IMR-90 (cell line): Measurements from ENCODE around the gene SEPTIN5. TPM values are rescaled to one million over a fixed set of nuclear protein-coding genes. Genes with fewer than 3 reads are reported as not detected.
A peak's percentile ranks its signal among the peaks of the same experiment; 100 is the strongest.

ENCODE experiments used
- ATAC-seq: fragments of 200-7000 bp; cut with Tn5 transposase; 2 replicates; pipeline ENCODE4 v1.9.1; 2020; ENCODE audit warnings: low read depth, mild to moderate bottlenecking, moderate library complexity
- BruUV-seq: library from RNA; stranded (reverse); fragments of 400-500 nt; replicated peaks from 2 replicates; lab custom pipeline; 2021; lab: Mats Ljungman, UMichigan
- CTCF ChIA-PET: fragments of 300-600 bp; formaldehyde crosslinking; extraction: SDS; loops from one replicate; lab custom pipeline; 2021; ENCODE audit warnings: antibody characterized with exemption; lab: Yijun Ruan, JAX
- POLR2A ChIA-PET: fragments of 300-600 bp; sonication (Branson Sonifier 250); formaldehyde crosslinking; loops from one replicate; lab custom pipeline; 2022; ENCODE audit warnings: antibody characterized with exemption; ENCODE audit not compliant: unreplicated experiment; lab: Charles Lee
- DNase-seq: peaks from one replicate; pipeline ENCODE4 v3.0.0; 2013
- H2AFZ ChIP-seq: replicated peaks from 2 replicates; pipeline ENCODE3; 2013; ENCODE audit warnings: low read length, mild to moderate bottlenecking; ENCODE audit not compliant: poor library complexity
- H2AK5ac ChIP-seq: 2 replicates; pipeline ENCODE4 v1.6.1; 2013; ENCODE audit warnings: low read depth, low read length, inconsistent platforms
- H2AK9ac ChIP-seq: replicated peaks from 2 replicates; pipeline ENCODE3; 2013; ENCODE audit warnings: mild to moderate bottlenecking, low read depth, low read length, moderate library complexity; ENCODE audit not compliant: poor library complexity
- H2BK120ac ChIP-seq: 2 replicates; pipeline ENCODE4 v1.6.1; 2013; ENCODE audit warnings: low read depth, low read length, inconsistent platforms
- H2BK15ac ChIP-seq: 3 replicates; pipeline ENCODE4 v1.6.1; 2013; ENCODE audit warnings: low read depth, low read length, inconsistent platforms
- H2BK20ac ChIP-seq: 2 replicates; pipeline ENCODE4 v1.6.1; 2013; ENCODE audit warnings: low read depth, mild to moderate bottlenecking, inconsistent platforms, low read length, moderate library complexity
- H2BK5ac ChIP-seq: 2 replicates; pipeline ENCODE4 v1.6.1; 2013; ENCODE audit warnings: mild to moderate bottlenecking, low read depth, low read length, inconsistent platforms; ENCODE audit not compliant: poor library complexity, severe bottlenecking
- H3K14ac ChIP-seq: replicated peaks from 2 replicates; pipeline ENCODE4 v1.6.1; 2013; ENCODE audit warnings: low read depth, low read length, inconsistent platforms
- H3K18ac ChIP-seq: 2 replicates; pipeline ENCODE4 v1.6.1; 2013; ENCODE audit warnings: low read depth, low read length, control low read depth
- H3K23ac ChIP-seq: 2 replicates; pipeline ENCODE4 v1.6.1; 2013; ENCODE audit warnings: low read depth, low read length, inconsistent platforms
- H3K27ac ChIP-seq: 2 replicates; pipeline ENCODE4 v1.5.1; 2013; ENCODE audit warnings: mild to moderate bottlenecking, control low read depth, low read length; ENCODE audit not compliant: insufficient read depth
- H3K27me3 ChIP-seq: 2 replicates; pipeline ENCODE4 v1.6.1; 2013; ENCODE audit warnings: low read length; ENCODE audit not compliant: control insufficient read depth, insufficient read depth
- H3K36me3 ChIP-seq: 2 replicates; pipeline ENCODE4 v1.6.1; 2013; ENCODE audit warnings: low read length, mixed read lengths; ENCODE audit not compliant: control insufficient read depth, insufficient read depth
- H3K4ac ChIP-seq: 2 replicates; pipeline ENCODE4 v1.6.1; 2013; ENCODE audit warnings: low read depth, low read length, inconsistent platforms
- H3K4me1 ChIP-seq: 2 replicates; pipeline ENCODE4 v1.6.1; 2013; ENCODE audit warnings: low read length, mixed read lengths; ENCODE audit not compliant: control insufficient read depth, insufficient read depth
- H3K4me2 ChIP-seq: 2 replicates; pipeline ENCODE4 v1.6.1; 2013; ENCODE audit warnings: low read depth, mild to moderate bottlenecking, control low read depth, low read length, moderate library complexity
- H3K4me3 ChIP-seq: 2 replicates; pipeline ENCODE4 v1.5.1; 2013; ENCODE audit warnings: low read depth, mild to moderate bottlenecking, control low read depth, low read length, moderate library complexity; ENCODE audit not compliant: insufficient read depth
- H3K56ac ChIP-seq: 2 replicates; pipeline ENCODE4 v1.6.1; 2013; ENCODE audit warnings: low read length, inconsistent platforms; ENCODE audit not compliant: insufficient read depth; ENCODE audit errors: extremely low read depth
- H3K79me1 ChIP-seq, 2 experiments: 2 replicates each; pipeline ENCODE4 v1.6.1; 2013; ENCODE audit warnings: low read length in 2 of 2, inconsistent platforms in 1 of 2, low read depth in 1 of 2
- H3K9ac ChIP-seq: 2 replicates; pipeline ENCODE4 v1.6.1; 2013; ENCODE audit warnings: low read depth, low read length, control low read depth
- H3K9me1 ChIP-seq: 2 replicates; pipeline ENCODE4 v1.6.1; 2013; ENCODE audit warnings: low read length, inconsistent platforms; ENCODE audit not compliant: insufficient read depth
- H3K9me3 ChIP-seq: 2 replicates; pipeline ENCODE4 v1.6.1; 2013; ENCODE audit warnings: low read length; ENCODE audit not compliant: control insufficient read depth, insufficient read depth
- H4K20me1 ChIP-seq: 2 replicates; pipeline ENCODE4 v1.6.1; 2013; ENCODE audit warnings: low read length, inconsistent platforms; ENCODE audit not compliant: insufficient read depth
- H4K5ac ChIP-seq: 2 replicates; pipeline ENCODE4 v1.6.1; 2013; ENCODE audit warnings: mild to moderate bottlenecking, low read depth, low read length, control low read depth
- H4K8ac ChIP-seq, 2 experiments: 2 replicates each; pipeline ENCODE4 v1.6.1; 2013; ENCODE audit warnings: low read depth in 2 of 2, low read length in 2 of 2, control low read depth in 1 of 2, inconsistent platforms in 1 of 2
- H4K91ac ChIP-seq: 2 replicates; pipeline ENCODE4 v1.6.1; 2013; ENCODE audit warnings: low read depth, low read length, inconsistent platforms; ENCODE audit not compliant: insufficient read depth
- CHD1 ChIP-seq: IDR thresholded peaks from 2 replicates; pipeline ENCODE4 v1.6.1; 2012; ENCODE audit warnings: low read depth, low read length, improper control_type of control experiment
- WGBS, 2 experiments: methylation state at CpG; one replicate each; pipeline versions ENCODE4 v1.1.5 to v1.1.7; 2013; ENCODE audit warnings: missing lambda C conversion rate in 2 of 2; ENCODE audit not compliant: insufficient read length in 1 of 2; ENCODE audit errors: extremely low coverage in 2 of 2; 5-methylcytosine and 5-hydroxymethylcytosine counted together
- dilution Hi-C: fragments of 300-500 bp; cut with HindIII; formaldehyde crosslinking; loops from one replicate; pipeline ENCODE4 v1.14.3; 2018; ENCODE audit warnings: low sequenced_read_pairs; ENCODE audit not compliant: unreplicated experiment
- in situ Hi-C: fragments of 300-500 bp; cut with MboI; formaldehyde crosslinking; loops from 3 replicates; pipeline ENCODE4 v1.14.3; 2019; ENCODE audit warnings: low sequenced_read_pairs, inconsistent platforms, mixed read lengths
- intact Hi-C: fragments of 100-400 bp; cut with micrococcal nuclease; formaldehyde crosslinking; loops from 2 replicates; pipeline ENCODE4 v1.10.0; 2022
- polyA plus RNA-seq, 3 experiments: library from polyadenylated mRNA; depleted of rRNA; stranded (reverse); fragments of >200 nt; gene quantifications; 2 replicates each; pipeline ENCODE4 v1.2.3, GENCODE V29; 2012; ENCODE audit warnings: low replicate concordance in 1 of 3
- total RNA-seq: library from RNA; depleted of rRNA; stranded (reverse); fragments of >200 nt; gene quantifications from 2 replicates; pipeline ENCODE4 v1.2.3, GENCODE V29; 2012
- TF ChIP-seq, protein P1 (sequence below): fragments of 150-350 bp; IDR thresholded peaks from 2 replicates; pipeline ENCODE4 v1.6.1; 2016; ENCODE audit warnings: low read depth, mild to moderate bottlenecking, low read length, moderate library complexity, borderline replicate concordance

SEPTIN5 gene
- total and polyA plus RNA-seq, 2 of the 4 experiments (the other 2 are of a cell fraction), result 16.8 to 20.7 TPM

DNA sequence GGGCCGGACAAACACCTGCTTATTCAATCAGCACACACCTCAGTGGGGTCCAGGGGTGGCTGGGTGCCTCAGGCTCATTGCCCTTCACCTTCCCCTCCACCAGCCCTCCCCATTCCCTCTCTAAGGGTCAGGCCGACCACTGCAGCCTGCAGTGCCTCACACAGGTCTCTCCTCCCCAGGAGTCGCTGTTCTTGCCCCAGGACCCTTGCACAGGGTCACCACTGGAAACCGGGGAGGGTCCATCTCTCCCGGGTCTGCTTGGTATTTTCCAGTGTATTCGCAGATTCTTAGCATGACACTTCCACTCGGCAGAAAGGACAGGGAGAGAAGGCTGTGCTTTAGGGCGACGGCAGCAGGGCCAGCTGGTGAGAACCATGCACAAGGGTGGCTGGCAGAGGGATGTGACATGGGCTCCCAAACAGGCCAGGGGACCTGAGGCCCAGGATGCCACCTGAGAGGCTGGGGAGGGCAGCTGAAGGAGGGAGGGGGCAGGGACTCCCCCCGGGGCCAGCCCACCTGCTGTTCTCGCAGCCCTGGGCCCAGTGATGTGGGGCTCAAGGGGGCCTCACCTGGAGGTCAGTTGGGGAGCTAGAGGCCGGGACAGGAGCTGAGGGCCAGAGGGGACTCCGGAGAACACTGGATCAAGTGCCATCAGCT lies 30.2 kb downstream of the SEPTIN5 start:
- no peaks in the 10 kb centered on the region for H3K79me1 ChIP-seq
- no peaks in the 10 kb centered on the region; the same call in 1 of the 2 replicates for H4K20me1 ChIP-seq
- peak overlapping the region; percentile 3 for H2AK9ac ChIP-seq
- H2BK15ac ChIP-seq, result no peak overlapping the region
- H2BK120ac ChIP-seq, result no peak overlapping the region; the same call in 1 of the 2 replicates
- ATAC-seq, result no peak
- no peak overlapping the region for H3K23ac ChIP-seq
- no peak overlapping the region for H3K18ac ChIP-seq
- no peak overlapping the region for H2BK20ac ChIP-seq
- H3K4me3 ChIP-seq, result no peak overlapping the region
- intact Hi-C loops, result no loop called here
- H3K14ac ChIP-seq, result no peak overlapping the region
- H3K4me2 ChIP-seq, result no peak overlapping the region
- no peak overlapping the region for H2AFZ ChIP-seq
- ChIA-PET CTCF (interaction anchor here (1.6 kb wide), 1 partner anchor 13 kb away, joined by 4 read pairs; no protein-coding TSS in a partner anchor), POLR2A (no interaction called here)
- peaks cover 10% of the 10 kb centered on the region; the same call in 1 of the 2 replicates for H3K27me3 ChIP-seq
- H3K56ac ChIP-seq, result no peak overlapping the region
- TF ChIP-seq, protein P1, sequence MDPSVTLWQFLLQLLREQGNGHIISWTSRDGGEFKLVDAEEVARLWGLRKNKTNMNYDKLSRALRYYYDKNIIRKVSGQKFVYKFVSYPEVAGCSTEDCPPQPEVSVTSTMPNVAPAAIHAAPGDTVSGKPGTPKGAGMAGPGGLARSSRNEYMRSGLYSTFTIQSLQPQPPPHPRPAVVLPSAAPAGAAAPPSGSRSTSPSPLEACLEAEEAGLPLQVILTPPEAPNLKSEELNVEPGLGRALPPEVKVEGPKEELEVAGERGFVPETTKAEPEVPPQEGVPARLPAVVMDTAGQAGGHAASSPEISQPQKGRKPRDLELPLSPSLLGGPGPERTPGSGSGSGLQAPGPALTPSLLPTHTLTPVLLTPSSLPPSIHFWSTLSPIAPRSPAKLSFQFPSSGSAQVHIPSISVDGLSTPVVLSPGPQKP, result no peak
- TF ChIP-seq CHD1, result no peak
- H3K4ac ChIP-seq, result no peak overlapping the region
- H3K27ac ChIP-seq, result no peak overlapping the region
- no peaks in the 10 kb centered on the region for H3K4me1 ChIP-seq
- no peaks in the 10 kb centered on the region for H3K9me3 ChIP-seq
- in situ Hi-C loops, result no loop called here
- H2AK5ac ChIP-seq, result no peak overlapping the region
- H4K91ac ChIP-seq, result no peak overlapping the region
- no peak overlapping the region for H2BK5ac ChIP-seq
- H3K36me3 ChIP-seq, result no peaks in the 10 kb centered on the region
- 74% methylated on average over 9 of the region's 13 CpGs; no CpG with 5 or more reads in 1 of the 2 experiments for WGBS, 2 experiments
- DNase-seq, result no peak
- H3K9me1 ChIP-seq, result no peaks in the 10 kb centered on the region
- H4K5ac ChIP-seq, result no peak overlapping the region
- no TSS peak for BruUV-seq
- H3K9ac ChIP-seq, result no peak overlapping the region
- no peak overlapping the region for H4K8ac ChIP-seq
- dilution Hi-C loops, result no loop called here
